GM23338 (cell line): ENCODE measurements around the gene ADAMTSL4.

ENCODE experiments used
- CTCF ChIP-seq, 2 experiments: fragments of 200-600 bp in 1 of 2; sonication (generic) in 1 of 2; conservative IDR thresholded peaks; 2 replicates each; pipeline versions ENCODE4 v1.5.1 to v1.6.1; 2016 to 2017; ENCODE audit warnings: antibody characterized with exemption in 2 of 2, low read depth in 2 of 2, mild to moderate bottlenecking in 2 of 2, moderate library complexity in 1 of 2
- EZH2 ChIP-seq: fragments of 200-600 bp; sonication (generic); IDR thresholded peaks from one replicate; pipeline ENCODE4 v1.8.0; 2017; ENCODE audit warnings: antibody characterized with exemption, mild to moderate bottlenecking, low read depth; ENCODE audit not compliant: unreplicated experiment
- POLR2AphosphoS5 ChIP-seq: IDR thresholded peaks from 2 replicates; pipeline ENCODE4 v1.6.1; 2016; ENCODE audit warnings: antibody characterized with exemption, low read depth
- TF ChIP-seq, protein P1 (sequence below): IDR thresholded peaks from one replicate; pipeline ENCODE4 v1.6.1; 2018; ENCODE audit warnings: antibody characterized with exemption; ENCODE audit not compliant: unreplicated experiment

DNA sequence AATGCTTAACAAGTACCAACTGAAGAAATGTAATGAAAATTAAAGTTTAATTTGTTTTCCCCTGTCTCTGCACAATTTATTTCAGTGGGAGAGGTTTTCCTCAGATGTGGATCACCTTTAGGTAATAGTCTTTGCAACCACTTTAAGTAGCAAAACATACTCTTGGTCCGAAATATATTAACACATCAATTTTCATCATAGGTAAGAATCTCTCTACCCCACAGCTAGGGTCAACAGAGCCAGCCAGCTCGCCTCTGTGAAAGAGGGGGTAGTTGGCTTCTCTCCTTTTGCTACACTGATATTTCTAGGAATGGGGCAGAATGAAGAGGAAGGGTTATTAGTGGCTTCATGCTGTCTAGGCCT, 55.0 kb downstream of the ADAMTSL4 start:
- TF ChIP-seq POLR2AphosphoS5 (no peak), CTCF (conservative IDR thresholded peaks at IDR 0.05; ENCODE audit: low read depth in 2 of 2) (no peak), EZH2 (no peak)
- TF ChIP-seq, protein P1, sequence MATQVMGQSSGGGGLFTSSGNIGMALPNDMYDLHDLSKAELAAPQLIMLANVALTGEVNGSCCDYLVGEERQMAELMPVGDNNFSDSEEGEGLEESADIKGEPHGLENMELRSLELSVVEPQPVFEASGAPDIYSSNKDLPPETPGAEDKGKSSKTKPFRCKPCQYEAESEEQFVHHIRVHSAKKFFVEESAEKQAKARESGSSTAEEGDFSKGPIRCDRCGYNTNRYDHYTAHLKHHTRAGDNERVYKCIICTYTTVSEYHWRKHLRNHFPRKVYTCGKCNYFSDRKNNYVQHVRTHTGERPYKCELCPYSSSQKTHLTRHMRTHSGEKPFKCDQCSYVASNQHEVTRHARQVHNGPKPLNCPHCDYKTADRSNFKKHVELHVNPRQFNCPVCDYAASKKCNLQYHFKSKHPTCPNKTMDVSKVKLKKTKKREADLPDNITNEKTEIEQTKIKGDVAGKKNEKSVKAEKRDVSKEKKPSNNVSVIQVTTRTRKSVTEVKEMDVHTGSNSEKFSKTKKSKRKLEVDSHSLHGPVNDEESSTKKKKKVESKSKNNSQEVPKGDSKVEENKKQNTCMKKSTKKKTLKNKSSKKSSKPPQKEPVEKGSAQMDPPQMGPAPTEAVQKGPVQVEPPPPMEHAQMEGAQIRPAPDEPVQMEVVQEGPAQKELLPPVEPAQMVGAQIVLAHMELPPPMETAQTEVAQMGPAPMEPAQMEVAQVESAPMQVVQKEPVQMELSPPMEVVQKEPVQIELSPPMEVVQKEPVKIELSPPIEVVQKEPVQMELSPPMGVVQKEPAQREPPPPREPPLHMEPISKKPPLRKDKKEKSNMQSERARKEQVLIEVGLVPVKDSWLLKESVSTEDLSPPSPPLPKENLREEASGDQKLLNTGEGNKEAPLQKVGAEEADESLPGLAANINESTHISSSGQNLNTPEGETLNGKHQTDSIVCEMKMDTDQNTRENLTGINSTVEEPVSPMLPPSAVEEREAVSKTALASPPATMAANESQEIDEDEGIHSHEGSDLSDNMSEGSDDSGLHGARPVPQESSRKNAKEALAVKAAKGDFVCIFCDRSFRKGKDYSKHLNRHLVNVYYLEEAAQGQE: no peak
